GM04503 (cell line): ENCODE measurements around the gene MTX1.

Source experiments
- DNase-seq: peaks from one replicate; pipeline ENCODE4 v3.0.0-alpha.2; 2012; ENCODE audit warnings: low read depth

The MTX1 gene

GRCh38 chr1:155174324-155175280, 33.9 kb upstream of the MTX1 start:
- no peak for DNase-seq

GRCh38 chr1:155175281-155175926, 33.1 kb upstream of the MTX1 start:
- no peak for DNase-seq

- DNase-seq: no peak
Measured at GRCh38 chr1:155175927-155176371, 32.5 kb upstream of the MTX1 start.

- peak; percentile 16 for DNase-seq
Measured at GRCh38 chr1:155176544-155177071, 31.9 kb upstream of the MTX1 start.

- no peak for DNase-seq
Measured at GRCh38 chr1:155177192-155177917, 31.1 kb upstream of the MTX1 start.

- no peak for DNase-seq
Measured at GRCh38 chr1:155177918-155178281, 30.6 kb upstream of the MTX1 start.

GRCh38 chr1:155178441-155179111, 29.9 kb upstream of the MTX1 start:
- no peak for DNase-seq

- DNase-seq: no peak
Measured at GRCh38 chr1:155179112-155180031, 29.1 kb upstream of the MTX1 start.

GRCh38 chr1:155181371-155182051, 27.0 kb upstream of the MTX1 start:
- no peak for DNase-seq

- DNase-seq: no peak
Measured at GRCh38 chr1:155182052-155182550, 26.4 kb upstream of the MTX1 start.

GRCh38 chr1:155183775-155184221, 24.7 kb upstream of the MTX1 start:
- no peak for DNase-seq

GRCh38 chr1:155184351-155184811, 24.1 kb upstream of the MTX1 start:
- DNase-seq: no peak

GRCh38 chr1:155184835-155185782, 23.4 kb upstream of the MTX1 start:
- no peak for DNase-seq

- no peak for DNase-seq
Measured at GRCh38 chr1:155185783-155186066, 22.8 kb upstream of the MTX1 start.

- DNase-seq: no peak
Measured at GRCh38 chr1:155186067-155186793, 22.3 kb upstream of the MTX1 start.

- DNase-seq: no peak
Measured at GRCh38 chr1:155186794-155187455, 21.6 kb upstream of the MTX1 start.

GRCh38 chr1:155187456-155187891, 21.0 kb upstream of the MTX1 start:
- DNase-seq: no peak
